Measurements from ENCODE around the gene PAX5. TPM values are rescaled to one million over a fixed set of nuclear protein-coding genes. Genes with fewer than 3 reads are reported as not detected.

Gene PAX5
- total RNA-seq, 1 donor from 2014 or later: 24.3 TPM

GRCh38 chr9:36839131-36839885 lies 194.8 kb downstream of the PAX5 start:
- Mint-ChIP-seq H3K4me3 (ENCODE audit: unreplicated experiment) (no peak overlapping the region), H3K4me1 (ENCODE audit: low read depth, unreplicated experiment) (peaks cover 10% of the 10 kb centered on the region), H3K36me3 (ENCODE audit: unreplicated experiment) (peaks cover 5% of the 10 kb centered on the region), H3K9me3 (ENCODE audit: unreplicated experiment) (peaks cover 18% of the 10 kb centered on the region), H3K27ac (ENCODE audit: unreplicated experiment) (peak overlapping the region; percentile 59), H3K27me3 (ENCODE audit: unreplicated experiment) (peaks cover 10% of the 10 kb centered on the region)
- TF ChIP-seq, protein P1, sequence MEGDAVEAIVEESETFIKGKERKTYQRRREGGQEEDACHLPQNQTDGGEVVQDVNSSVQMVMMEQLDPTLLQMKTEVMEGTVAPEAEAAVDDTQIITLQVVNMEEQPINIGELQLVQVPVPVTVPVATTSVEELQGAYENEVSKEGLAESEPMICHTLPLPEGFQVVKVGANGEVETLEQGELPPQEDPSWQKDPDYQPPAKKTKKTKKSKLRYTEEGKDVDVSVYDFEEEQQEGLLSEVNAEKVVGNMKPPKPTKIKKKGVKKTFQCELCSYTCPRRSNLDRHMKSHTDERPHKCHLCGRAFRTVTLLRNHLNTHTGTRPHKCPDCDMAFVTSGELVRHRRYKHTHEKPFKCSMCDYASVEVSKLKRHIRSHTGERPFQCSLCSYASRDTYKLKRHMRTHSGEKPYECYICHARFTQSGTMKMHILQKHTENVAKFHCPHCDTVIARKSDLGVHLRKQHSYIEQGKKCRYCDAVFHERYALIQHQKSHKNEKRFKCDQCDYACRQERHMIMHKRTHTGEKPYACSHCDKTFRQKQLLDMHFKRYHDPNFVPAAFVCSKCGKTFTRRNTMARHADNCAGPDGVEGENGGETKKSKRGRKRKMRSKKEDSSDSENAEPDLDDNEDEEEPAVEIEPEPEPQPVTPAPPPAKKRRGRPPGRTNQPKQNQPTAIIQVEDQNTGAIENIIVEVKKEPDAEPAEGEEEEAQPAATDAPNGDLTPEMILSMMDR (IDR thresholded peaks at IDR 0.05; ENCODE audit: partially characterized antibody, unreplicated experiment): no peak
- no peak for DNase-seq

DNA sequence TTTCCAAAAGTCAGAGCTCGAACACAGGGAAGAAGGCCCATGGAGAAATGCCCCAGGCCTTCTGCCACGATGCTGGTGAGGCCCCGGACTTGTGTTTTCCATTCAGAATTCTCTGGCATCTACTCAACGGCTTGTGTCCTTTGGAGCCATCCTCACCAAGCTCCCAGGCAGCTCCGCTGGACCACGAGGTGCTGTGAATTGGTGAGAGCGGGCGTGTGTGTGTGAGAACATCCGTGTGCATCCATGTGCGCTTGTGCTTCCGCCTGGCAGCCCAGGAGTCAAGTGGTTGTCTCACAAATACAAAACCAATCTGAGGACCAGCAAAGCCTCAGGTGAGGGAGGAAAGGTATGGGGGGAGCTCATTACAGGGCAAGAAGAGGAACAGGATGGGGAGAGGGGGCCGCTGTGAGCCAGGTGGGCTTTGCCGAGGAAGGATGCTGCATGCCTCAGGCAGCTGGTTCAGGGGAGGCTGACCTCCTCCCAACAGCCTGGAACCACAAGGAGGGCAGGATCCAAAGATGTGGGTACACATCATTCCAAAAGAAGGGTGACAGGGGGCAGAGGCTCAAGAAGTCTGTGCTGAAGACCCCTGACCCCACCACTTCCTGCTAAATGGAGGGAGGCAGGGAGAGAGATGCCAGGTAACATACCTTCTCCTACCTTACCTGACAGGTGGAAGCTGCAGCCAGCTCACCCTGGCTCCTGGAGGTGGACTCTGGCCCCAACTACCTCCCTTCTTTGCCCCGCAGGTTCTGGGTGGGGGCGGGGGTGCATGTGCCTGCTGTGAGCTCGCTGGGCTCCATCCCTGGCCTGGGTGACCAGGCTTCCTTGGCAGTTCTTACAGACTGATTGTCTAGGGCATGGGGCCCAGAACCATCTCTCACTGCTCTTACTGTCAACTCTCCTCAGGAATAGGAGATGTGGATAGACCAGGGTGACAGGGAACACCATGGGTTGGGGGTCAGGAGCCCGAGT lies 196.3 kb downstream of the PAX5 start:
- Mint-ChIP-seq H3K27me3 (ENCODE audit: unreplicated experiment) (peaks cover 9% of the 10 kb centered on the region), H3K4me1 (ENCODE audit: low read depth, unreplicated experiment) (peaks cover 10% of the 10 kb centered on the region), H3K36me3 (ENCODE audit: unreplicated experiment) (peaks cover 5% of the 10 kb centered on the region), H3K27ac (ENCODE audit: unreplicated experiment) (no peak overlapping the region), H3K4me3 (ENCODE audit: unreplicated experiment) (no peak overlapping the region), H3K9me3 (ENCODE audit: unreplicated experiment) (peaks cover 18% of the 10 kb centered on the region)
- TF ChIP-seq, protein P1 (IDR thresholded peaks at IDR 0.05; ENCODE audit: partially characterized antibody, unreplicated experiment): no peak
- DNase-seq: no peak

GRCh38 chr9:36836486-36836885 lies 197.6 kb downstream of the PAX5 start:
- H3K4me3 Mint-ChIP-seq (ENCODE audit: unreplicated experiment): no peak overlapping the region
- H3K27me3 Mint-ChIP-seq (ENCODE audit: unreplicated experiment): peaks cover 7% of the 10 kb centered on the region
- H3K27ac Mint-ChIP-seq (ENCODE audit: unreplicated experiment): no peak overlapping the region
- TF ChIP-seq, protein P1 (IDR thresholded peaks at IDR 0.05; ENCODE audit: partially characterized antibody, unreplicated experiment): no peak
- peaks cover 18% of the 10 kb centered on the region for H3K9me3 Mint-ChIP-seq (ENCODE audit: unreplicated experiment)
- no peak for DNase-seq
- H3K4me1 Mint-ChIP-seq (ENCODE audit: low read depth, unreplicated experiment): peaks cover 13% of the 10 kb centered on the region
- H3K36me3 Mint-ChIP-seq (ENCODE audit: unreplicated experiment): peaks cover 5% of the 10 kb centered on the region

- TF ChIP-seq, protein P1 (IDR thresholded peaks at IDR 0.05; ENCODE audit: partially characterized antibody, unreplicated experiment): no peak
- H3K36me3 Mint-ChIP-seq (ENCODE audit: unreplicated experiment): peaks cover 5% of the 10 kb centered on the region
- peaks cover 2% of the 10 kb centered on the region for H3K27me3 Mint-ChIP-seq (ENCODE audit: unreplicated experiment)
- DNase-seq: no peak
- no peak overlapping the region for H3K27ac Mint-ChIP-seq (ENCODE audit: unreplicated experiment)
- peaks cover 10% of the 10 kb centered on the region for H3K9me3 Mint-ChIP-seq (ENCODE audit: unreplicated experiment)
- H3K4me3 Mint-ChIP-seq (ENCODE audit: unreplicated experiment): no peak overlapping the region
- H3K4me1 Mint-ChIP-seq (ENCODE audit: low read depth, unreplicated experiment): peaks cover 6% of the 10 kb centered on the region
These were observed 198.6 kb downstream of the PAX5 start for GRCh38 chr9:36835271-36835996.
